Amniotic epithelial cell (primary cell): ENCODE measurements around the gene ASMT.
"Not testable (repeated sequence)": the region's sequence is repeated elsewhere in the genome, so short reads cannot be mapped to it uniquely, and the experiment has no call there.

Experiments used
- DNase-seq: peaks from one replicate; pipeline ENCODE4 v3.0.0-alpha.2; 2010; ENCODE audit warnings: low read depth

The ASMT gene

DNA sequence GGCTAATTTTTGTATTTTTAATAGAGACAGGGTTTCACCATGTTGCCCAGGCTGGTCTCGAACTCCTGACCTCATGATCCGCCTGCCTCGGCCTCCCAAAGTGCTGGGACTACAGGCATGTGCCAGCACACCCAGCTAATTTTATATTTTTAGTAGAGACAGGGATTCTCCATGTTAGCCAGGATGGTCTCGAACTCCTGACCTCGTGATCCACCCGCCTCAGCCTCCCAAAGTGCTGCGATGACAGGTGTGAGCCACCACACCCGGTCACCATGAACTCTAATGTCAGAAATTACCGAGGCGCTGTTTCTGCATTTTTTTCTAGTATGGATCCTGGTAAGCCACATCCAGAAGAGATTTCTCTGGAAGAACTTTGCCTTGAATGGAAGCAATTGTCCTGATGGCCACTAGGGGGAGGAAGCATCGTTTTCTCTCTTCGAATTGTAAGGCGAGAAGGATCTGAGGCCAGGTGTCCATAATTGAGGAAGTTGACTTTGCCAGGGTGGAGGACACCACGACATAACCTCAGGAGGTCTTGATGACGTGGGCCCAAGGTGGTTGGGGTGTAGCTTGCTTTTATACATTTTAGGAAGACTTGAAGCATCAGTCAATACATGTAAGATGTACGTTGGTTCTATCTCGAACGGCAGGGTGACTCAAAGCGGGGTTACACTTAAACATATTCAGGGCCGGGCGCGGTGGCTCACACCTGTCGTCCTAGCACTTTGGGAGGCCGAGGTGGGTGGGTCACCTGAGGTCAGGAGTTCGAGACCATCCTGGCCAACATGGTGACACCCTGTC, 37.4 kb downstream of the ASMT start:
- DNase-seq = peak; percentile 44

DNA sequence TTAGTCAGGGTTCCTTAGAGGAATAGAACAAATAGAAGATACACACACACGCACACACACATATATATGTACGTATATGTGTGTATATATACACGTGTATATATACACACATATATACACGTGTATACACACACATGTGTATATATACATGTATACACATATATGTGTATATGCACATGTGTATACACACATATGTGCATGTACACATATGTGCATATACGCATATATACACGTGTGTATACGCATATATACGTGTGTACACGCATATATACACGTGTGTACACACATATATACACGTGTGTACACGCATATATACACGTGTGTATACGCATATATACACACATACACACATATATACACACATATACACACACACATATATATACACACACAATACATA, 41.5 kb downstream of the ASMT start:
- no peak for DNase-seq

- DNase-seq = peak; percentile 34
Measured at GRCh38 chrX:1657367-1658070, 42.7 kb downstream of the ASMT start.

DNA sequence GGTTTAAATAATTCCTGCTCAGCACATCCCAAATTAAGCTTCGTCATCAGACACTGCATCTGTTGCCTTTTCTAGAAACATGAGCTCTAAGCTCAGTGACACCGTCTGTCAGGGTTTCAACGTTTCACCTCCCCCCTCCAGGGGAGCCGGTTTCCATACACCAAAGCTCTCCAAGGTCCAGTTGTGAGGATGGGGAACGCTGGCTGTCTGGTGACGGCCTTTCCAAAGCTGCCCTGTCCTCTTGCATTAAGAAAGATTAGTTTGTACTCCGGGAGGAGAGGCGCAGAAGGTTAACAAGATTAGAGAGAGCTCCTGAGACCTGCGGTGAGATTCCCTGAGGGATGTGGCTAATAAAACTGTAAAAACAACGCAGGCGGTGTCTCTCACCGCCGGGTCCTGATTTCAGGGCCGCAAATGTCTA, 43.2 kb downstream of the ASMT start:
- no peak for DNase-seq

GRCh38 chrX:1659664-1660461, 45.0 kb downstream of the ASMT start:
- no peak for DNase-seq

- DNase-seq = no peak
Measured at GRCh38 chrX:1661048-1661921, 46.4 kb downstream of the ASMT start.

DNA sequence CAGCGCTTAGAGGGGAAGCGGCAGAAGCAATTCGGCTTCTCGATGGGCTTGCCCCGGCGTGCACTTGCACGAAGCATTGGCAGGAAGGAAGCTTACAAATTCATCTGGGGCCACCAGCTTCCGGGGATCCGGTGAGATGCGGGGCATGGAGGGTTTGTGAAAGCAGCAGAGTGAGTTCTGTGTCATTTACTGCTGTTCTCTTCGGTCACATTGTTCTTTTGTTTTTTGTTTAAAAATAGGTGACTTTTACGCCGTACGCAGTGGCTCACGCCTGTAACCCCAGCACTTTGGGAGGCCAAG, 47.0 kb downstream of the ASMT start:
- no peak for DNase-seq

DNA sequence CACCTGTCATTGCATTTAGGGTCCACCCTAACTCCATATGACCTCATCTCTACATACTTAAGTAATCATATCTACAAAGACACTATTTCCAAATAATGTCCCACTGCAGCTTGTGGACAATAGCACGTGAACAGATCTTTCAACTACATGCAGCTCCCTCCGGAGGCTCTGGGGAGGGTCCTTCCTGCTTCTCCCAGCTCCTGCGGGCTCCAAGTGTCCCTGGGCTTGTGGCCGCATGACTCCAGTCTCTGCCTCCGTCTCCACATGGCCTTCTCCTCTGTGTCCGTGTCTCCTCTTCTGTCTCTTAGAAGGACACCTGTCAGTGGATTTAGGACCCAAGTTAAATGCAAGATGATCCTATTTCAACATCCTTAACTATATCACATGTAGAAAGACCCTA, 52.7 kb downstream of the ASMT start:
- DNase-seq = no peak

GRCh38 chrX:1673337-1673736, 58.5 kb downstream of the ASMT start:
- DNase-seq = peak; percentile 7

DNA sequence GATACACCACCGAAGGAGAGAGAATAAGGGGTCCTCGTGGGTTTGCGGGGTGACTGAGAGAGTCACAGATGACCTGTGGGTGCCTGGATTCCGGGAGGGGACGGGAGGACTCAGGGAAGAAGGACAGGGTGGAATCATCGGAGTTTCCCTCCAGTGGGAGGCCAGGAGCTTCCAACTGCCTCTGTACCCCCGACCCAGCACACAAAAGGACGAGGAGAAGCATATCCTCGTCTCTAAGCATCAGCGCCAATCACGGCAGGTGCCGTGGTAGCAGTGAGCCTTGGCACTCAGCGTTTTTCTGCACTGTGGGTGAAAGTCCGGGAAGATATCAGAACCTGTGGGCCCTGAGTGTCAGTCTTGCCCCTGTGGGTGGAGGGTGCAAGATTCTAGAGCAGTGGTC, 62.0 kb downstream of the ASMT start:
- no peak for DNase-seq

- peak; percentile 4 for DNase-seq
Measured at GRCh38 chrX:1679238-1679637, 64.4 kb downstream of the ASMT start.

GRCh38 chrX:1681439-1681838, 66.6 kb downstream of the ASMT start:
- DNase-seq = no peak

DNA sequence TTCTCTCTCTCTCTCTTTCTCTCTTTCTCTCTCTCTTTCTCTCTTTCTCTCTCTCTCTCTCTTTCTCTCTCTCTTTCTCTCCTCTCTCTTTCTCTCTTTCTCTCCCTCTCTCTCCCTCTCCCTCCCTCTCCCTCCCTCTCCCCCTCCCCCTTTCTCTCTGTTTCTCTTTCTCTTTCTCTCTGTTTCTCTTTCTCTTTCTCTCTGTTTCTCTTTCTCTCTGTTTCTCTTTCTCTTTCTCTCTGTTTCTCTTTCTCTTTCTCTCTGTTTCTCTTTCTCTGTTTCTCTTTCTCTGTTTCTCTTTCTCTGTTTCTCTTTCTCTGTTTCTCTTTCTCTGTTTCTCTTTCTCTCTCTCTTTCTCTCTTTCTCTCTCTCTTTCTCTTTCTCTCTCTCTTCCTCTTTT, 67.0 kb downstream of the ASMT start:
- DNase-seq = not testable (repeated sequence)

GRCh38 chrX:1682501-1682900, 67.6 kb downstream of the ASMT start:
- DNase-seq = not testable (repeated sequence)

DNA sequence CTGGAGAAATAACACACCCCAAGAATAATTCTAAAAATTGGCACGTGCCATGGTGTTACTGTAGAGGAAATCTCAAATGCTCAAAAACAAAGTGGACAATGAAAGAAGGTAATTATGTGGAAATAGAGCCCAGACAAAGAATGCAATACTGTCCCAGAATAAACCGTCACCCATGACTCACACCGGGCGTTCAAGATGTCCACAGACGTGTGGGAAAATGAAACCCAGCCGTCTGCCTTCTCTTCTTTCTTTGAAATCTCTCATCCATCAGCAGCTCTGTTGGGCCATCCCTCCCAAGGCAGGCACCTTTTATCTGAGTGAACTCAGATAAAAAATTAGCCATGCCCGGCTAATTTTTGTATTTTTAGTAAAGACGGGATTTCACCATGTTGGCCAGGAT, 70.0 kb downstream of the ASMT start:
- DNase-seq = not testable (repeated sequence)

- not testable (repeated sequence) for DNase-seq
Measured at GRCh38 chrX:1685444-1685880, 70.6 kb downstream of the ASMT start.

DNA sequence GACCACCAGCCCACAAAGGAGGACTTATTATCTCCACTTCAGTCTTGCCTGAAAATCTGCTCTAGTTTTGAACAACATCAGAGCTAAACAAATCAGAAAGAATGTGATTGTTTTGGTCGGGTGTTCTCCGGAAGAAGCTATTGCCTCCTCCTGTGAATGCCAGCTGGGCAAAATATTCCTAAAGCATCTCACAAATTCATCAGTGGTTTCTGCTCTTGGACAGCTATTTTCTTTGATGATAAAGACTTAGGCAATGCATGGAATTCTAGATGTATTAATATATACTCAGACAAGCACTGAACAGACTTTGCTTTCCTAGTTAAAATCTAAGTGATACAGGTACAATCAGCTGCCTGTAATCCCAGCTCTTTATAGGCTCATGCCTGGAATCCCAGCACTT, 71.8 kb downstream of the ASMT start:
- DNase-seq = peak; percentile 8
